PFSK-1 (cell line): Measurements from ENCODE around the gene FURIN.

Experiments
- FOXP2 ChIP-seq: optimal IDR thresholded peaks from 2 replicates; pipeline ENCODE3; 2011; ENCODE audit warnings: borderline replicate concordance, control low read depth, inconsistent platforms; ENCODE audit not compliant: insufficient read depth; ENCODE audit errors: extremely low read length, extremely low read depth
- POLR2AphosphoS5 ChIP-seq: IDR thresholded peaks from 2 replicates; pipeline ENCODE4 v1.6.1; 2012; ENCODE audit warnings: low read depth, mild to moderate bottlenecking, control low read depth, low read length, moderate library complexity
- SIN3A ChIP-seq: IDR thresholded peaks from 2 replicates; pipeline ENCODE4 v1.6.1; 2012; ENCODE audit warnings: mild to moderate bottlenecking, low read length, moderate library complexity, borderline replicate concordance; ENCODE audit not compliant: insufficient read depth
- TAF1 ChIP-seq: IDR thresholded peaks from 2 replicates; pipeline ENCODE4 v1.6.1; 2012; ENCODE audit warnings: low read length, control low read depth, borderline replicate concordance; ENCODE audit not compliant: insufficient read depth
- TF ChIP-seq, protein P1 (sequence below), 2 experiments: IDR thresholded peaks; 2 replicates each; pipeline versions ENCODE4 v1.6.1 to v1.8.0; 2011 to 2012; ENCODE audit warnings: low read depth in 2 of 2, low read length in 2 of 2, control low read depth in 1 of 2, inconsistent platforms in 1 of 2, mild to moderate bottlenecking in 1 of 2, moderate library complexity in 1 of 2; ENCODE audit not compliant: insufficient read depth in 1 of 2

The FURIN gene

DNA sequence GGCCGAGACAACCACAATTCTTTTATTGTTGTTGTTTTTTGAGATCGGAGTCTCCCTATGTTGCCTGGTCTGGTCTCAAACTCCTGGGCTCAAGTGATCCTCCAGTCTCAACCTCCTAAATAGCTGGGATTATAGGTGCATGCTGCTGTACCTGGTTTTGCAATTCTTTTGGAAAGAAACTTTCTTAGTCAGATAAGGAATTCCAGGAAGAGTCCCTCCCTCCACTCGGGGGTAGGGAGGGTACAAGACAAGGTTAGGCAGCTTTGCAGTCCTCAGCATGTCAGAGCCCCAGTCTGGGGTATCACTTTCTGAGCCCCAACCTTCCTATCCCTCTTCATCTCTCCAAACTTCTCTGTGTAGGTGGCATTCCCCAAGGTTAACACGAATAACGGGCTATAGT lies 33.8 kb upstream of the FURIN start:
- TF ChIP-seq TAF1 (no peak), SIN3A (no peak), FOXP2 (no peak), POLR2AphosphoS5 (no peak)
- TF ChIP-seq, protein P1, sequence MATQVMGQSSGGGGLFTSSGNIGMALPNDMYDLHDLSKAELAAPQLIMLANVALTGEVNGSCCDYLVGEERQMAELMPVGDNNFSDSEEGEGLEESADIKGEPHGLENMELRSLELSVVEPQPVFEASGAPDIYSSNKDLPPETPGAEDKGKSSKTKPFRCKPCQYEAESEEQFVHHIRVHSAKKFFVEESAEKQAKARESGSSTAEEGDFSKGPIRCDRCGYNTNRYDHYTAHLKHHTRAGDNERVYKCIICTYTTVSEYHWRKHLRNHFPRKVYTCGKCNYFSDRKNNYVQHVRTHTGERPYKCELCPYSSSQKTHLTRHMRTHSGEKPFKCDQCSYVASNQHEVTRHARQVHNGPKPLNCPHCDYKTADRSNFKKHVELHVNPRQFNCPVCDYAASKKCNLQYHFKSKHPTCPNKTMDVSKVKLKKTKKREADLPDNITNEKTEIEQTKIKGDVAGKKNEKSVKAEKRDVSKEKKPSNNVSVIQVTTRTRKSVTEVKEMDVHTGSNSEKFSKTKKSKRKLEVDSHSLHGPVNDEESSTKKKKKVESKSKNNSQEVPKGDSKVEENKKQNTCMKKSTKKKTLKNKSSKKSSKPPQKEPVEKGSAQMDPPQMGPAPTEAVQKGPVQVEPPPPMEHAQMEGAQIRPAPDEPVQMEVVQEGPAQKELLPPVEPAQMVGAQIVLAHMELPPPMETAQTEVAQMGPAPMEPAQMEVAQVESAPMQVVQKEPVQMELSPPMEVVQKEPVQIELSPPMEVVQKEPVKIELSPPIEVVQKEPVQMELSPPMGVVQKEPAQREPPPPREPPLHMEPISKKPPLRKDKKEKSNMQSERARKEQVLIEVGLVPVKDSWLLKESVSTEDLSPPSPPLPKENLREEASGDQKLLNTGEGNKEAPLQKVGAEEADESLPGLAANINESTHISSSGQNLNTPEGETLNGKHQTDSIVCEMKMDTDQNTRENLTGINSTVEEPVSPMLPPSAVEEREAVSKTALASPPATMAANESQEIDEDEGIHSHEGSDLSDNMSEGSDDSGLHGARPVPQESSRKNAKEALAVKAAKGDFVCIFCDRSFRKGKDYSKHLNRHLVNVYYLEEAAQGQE (IDR thresholded peaks at IDR 0.05; ENCODE audit: insufficient read depth in 1 of 2, low read depth in 2 of 2, low read length in 2 of 2): no peak

DNA sequence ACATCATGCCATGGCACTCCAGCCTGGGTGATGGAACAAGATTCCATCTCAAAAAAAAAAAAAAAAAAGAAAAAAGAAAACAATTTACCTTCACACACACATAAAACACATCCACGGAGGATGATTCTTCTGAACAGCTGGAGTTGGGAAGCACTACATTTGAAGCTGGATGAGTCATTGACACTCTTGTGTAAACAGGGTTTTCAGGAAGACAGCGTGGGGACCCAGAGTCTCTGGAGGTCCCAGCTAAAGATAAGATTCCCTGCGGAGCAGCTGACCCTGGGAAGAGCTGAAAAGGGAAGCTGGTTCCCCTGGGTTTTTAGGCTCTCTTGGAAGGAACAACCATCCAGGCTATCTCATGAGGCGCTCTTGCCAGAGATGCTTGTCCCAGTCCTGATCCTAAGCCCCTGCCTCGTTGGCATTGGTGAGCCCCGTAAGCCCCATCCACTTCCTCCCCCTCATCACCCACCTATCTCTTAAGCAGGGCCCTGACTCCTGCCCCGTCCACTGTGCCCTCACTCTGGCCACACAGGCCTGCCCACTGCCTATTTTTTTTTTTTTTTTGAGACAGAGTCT lies 32.0 kb upstream of the FURIN start:
- TF ChIP-seq TAF1: no peak
- TF ChIP-seq FOXP2: peak; percentile 20
- TF ChIP-seq SIN3A: peak; percentile 68; the same call in 1 of the 2 replicates

DNA sequence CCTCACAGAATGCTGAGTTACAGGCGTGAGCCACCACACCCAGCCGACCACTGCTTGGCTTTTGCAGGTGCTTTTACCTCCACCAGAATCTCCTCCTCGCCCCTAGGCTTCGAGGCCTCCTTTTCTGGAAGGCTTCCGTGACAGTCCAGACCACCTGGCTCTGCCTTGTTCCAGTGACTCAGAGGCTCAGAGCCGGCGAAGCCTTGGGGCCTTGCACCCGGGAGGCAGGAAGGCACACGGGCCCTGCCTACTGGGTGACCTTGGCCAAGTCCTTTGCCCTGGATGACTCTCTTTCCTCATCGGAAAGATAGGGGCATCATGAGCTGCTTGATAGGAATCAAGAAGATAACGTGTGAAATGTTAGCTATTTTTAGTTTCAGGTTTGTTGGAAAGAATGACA lies 31.3 kb upstream of the FURIN start:
- TF ChIP-seq, protein P1 (IDR thresholded peaks at IDR 0.05; ENCODE audit: insufficient read depth in 1 of 2, low read depth in 2 of 2, low read length in 2 of 2): no peak

DNA sequence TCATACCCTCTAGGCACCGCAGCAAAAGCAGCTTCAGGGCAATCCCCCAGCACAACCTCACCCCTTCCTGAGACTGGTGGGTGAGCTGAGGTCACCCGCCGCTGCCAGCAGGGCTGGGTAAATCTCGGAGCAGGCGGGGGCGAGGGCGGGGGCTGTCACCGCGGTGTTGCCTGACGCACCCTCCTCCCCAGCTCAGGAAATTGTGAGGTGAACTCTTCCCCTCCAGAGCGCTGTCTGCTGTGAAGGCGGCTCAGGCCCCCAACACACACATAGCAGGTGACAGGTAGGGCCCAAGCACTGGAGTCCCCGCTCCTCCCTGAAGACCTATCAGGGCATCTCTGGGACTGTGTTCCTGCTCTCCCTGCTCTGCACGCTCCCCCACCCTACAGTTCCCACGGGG lies 30.2 kb upstream of the FURIN start:
- TF ChIP-seq FOXP2: no peak
- TF ChIP-seq SIN3A: no peak
- TF ChIP-seq TAF1: no peak
- TF ChIP-seq, protein P1 (IDR thresholded peaks at IDR 0.05; ENCODE audit: insufficient read depth in 1 of 2, low read depth in 2 of 2, low read length in 2 of 2): no peak
- TF ChIP-seq POLR2AphosphoS5: no peak

DNA sequence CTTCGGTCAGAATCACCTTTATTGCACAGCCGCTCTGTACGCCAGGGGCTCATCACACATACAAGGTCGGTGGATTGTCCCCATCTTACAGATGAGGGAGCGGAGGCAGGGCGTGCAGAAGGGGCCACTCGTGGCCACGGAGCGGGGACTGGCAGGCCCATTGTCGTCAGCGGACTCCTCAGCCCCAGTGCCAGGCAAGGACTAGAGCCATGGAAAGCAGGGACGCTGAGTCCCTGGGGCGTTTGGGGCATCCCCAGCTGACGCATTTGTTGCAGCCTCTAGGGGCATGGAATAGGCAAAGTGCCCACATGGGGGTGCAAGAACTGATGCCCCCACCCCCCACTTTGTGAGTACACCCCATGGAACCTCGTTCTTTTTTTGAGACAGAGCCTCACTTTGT lies 29.8 kb upstream of the FURIN start:
- no peak for TF ChIP-seq FOXP2
- TF ChIP-seq SIN3A: no peak
- TF ChIP-seq, protein P1 (IDR thresholded peaks at IDR 0.05; ENCODE audit: insufficient read depth in 1 of 2, low read depth in 2 of 2, low read length in 2 of 2): no peak
- TF ChIP-seq POLR2AphosphoS5: no peak
- TF ChIP-seq TAF1: no peak
